LNCAP (cell line): ENCODE measurements around the gene SCRN1.

Experiments used
- CTCF ChIP-seq: fragments of 450-650 bp; IDR thresholded peaks from 2 replicates; pipeline ENCODE4 v1.5.1; 2017; ENCODE audit warnings: mild to moderate bottlenecking

The SCRN1 gene

GRCh38 chr7:29989257-29989995 is at the start of gene SCRN1:
SCRN1 (minus strand) TSS chr7:29989801; CDS start chr7:29969067, 20,734 bp downstream.
- no peak for TF ChIP-seq CTCF

- no peak for TF ChIP-seq CTCF
Measured at GRCh38 chr7:30038196-30038980, 48.8 kb upstream of the SCRN1 start.

GRCh38 chr7:30036220-30036619 is 46.6 kb upstream of the SCRN1 start:
- no peak for TF ChIP-seq CTCF

- TF ChIP-seq CTCF, result no peak
Measured at GRCh38 chr7:30034501-30034900, 44.9 kb upstream of the SCRN1 start.

GRCh38 chr7:30032310-30033125 is 42.9 kb upstream of the SCRN1 start:
- TF ChIP-seq CTCF, result no peak

- TF ChIP-seq CTCF, result no peak
Measured at GRCh38 chr7:30029696-30030095, 40.1 kb upstream of the SCRN1 start.
